NCI-H2171 (cell line): ENCODE data around the gene CLMP.

ENCODE experiments used
- DNase-seq: peaks from one replicate; lab custom pipeline; 2025; lab: John Stamatoyannopoulos, UW

Gene CLMP

DNA sequence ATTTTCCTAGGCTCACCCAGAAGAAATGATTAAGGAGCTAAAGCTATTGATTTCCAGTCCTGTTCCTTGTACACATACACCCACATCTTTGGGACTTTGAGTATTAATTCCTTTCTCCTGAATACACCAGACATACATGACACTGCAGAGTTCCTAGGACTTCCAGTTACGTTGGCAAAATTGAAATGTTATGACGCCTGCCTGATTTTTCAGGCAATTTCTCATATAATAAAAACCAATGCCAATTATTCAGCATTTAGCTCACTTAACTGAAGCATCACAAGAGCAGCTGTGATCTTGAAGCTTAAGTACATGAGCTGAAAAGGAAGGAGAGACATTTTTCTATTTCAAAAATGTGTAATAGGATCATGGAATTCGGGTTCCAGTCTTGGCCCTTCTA lies 4.5 kb downstream of the CLMP start:
- no peak for DNase-seq

DNA sequence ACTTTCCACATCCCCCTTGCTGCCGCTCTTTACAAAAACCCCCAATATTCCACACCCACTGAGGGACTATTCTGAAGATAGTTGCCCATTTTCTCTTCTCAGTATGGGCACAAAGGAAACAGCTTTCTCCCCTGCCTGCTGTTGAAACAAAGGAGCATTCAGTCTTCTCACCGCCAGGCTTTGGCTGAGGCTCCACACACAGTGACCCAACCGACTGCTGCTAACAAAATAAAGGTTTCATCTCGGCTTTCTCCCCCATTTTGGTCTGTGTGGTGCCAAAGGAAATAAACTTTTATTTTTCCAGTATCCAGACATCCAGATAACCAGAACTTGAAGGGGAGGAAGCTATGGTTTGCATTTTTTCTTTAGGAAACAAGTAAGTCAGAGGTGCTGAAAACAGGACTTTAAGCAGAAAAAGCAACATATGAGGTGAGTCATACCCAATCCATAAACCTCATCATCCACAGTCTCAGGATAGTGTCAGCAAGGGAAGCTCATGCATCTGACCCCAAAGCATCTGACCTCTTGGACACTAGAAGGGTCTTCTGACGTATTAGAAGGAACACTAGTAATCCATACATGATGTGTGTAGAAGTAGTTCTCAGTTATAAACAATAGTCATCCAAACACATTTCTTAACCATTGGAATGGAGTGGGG lies 6.4 kb downstream of the CLMP start:
- DNase-seq: no peak

DNA sequence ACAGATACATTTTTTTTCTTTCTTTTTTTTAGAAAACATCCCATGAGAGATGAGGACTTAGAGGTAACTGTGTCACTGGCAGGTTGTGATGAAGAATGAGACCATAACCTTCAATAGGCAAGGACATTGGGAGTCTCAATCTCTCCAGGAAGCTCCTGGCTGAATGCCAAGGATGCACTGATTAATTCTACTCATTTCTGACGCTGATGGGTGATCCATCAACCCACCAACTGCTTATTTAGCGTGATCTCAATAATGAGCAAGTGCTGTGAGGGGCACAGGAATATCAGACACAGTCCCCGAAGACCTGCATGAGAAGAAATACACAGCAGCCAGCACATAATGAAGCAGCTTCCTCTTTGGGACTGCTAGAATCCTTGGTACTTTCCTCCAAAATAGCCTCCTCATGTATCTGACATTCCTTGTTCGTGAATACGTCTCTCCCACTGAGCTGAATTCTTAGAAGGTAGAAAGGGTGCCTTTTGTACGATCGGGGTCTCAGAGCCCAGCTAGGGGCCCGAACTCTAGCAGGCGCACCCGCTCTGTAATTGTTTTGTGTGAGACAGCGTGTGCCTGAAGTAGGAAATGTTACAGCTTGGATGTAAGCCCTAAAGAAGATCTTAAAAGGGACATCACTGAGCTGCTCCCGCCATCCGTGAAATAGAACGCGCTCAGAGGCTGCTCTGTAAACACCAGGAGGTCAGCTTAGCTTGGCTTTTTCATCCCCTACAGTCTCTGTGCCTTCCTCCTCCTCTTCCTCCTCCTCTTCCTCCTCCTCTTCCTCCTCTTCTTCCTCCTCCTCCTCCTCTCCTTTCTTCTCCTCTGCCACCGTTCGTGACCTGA lies 7.2 kb downstream of the CLMP start:
- DNase-seq: no peak

DNA sequence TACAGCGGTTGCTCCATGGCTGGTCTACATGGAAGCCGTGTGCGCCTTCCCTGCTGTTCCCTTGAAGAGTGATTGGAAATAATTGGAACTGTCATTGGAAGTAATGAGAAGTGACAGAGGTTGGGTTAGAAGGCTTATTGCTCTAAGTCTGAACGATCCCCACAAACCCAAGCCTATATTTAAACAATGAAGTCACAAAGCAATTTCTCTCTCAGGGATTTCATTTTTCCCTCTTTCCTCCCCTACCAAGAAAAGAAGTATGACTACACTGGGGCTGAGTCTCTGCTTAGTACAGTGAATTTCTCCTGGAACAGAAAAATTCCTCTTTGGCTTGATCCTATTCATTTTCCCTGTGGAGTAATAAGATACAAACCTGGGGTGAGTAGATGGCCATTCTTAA lies 7.8 kb downstream of the CLMP start:
- no peak for DNase-seq

DNA sequence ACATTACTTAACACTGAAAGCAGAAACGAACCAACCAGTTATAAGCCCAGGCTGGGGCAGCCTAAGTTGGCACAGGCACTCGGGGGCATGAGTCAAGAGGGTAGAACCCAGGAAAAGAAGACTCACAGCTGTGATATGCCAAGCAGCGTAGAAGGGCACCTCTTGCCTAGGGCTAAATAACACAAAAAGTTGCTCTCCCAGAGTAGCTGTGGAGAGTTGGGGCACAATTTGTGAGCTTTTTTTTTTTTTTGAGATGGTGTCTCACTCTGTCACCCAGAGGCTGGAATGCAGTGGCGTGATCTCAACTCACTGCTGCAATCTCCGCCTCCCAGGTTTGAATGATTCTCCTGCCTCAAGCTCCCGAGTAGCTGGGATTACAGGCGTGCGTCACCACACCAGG lies 8.8 kb downstream of the CLMP start:
- DNase-seq: no peak

DNA sequence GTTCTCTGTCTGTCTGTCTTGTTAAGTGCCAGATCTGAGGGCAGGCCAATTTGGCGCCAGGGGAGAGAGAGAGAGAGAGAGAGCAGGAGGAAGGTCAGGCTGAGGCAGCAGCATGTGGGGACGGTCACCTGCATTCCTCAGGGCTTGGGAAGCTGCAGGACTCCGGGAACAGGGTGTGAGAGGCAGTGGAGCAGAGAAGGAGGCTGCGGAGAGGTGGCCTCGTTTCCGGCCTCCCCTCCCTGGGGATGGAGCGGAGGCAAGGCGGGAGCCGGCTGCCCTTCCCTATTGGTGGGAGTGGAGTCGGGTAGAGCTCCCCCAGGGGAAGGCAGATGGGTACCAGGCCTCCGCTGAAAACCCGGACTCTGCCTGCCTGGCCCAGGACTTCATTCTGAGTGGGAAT lies 9.7 kb downstream of the CLMP start:
- DNase-seq: no peak

DNA sequence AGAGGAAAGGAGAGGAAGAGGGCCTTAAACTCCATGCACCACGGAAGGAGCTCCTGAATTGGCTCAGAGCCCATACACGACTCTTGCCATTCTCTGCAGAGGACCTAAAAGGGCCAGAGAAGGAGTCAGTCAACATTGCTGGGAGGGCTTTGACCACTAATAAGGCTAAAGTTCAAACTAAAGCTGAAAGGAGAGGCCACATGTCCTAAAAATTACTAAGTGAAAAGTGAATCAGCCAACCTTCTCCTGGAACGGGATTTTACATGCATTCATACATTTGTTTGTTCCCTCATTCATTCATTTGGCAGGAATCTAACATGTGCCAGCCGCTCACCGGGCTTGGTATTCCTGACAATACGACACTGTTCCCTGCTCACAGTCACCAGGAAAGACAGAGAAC lies 10.5 kb downstream of the CLMP start:
- DNase-seq: no peak

DNA sequence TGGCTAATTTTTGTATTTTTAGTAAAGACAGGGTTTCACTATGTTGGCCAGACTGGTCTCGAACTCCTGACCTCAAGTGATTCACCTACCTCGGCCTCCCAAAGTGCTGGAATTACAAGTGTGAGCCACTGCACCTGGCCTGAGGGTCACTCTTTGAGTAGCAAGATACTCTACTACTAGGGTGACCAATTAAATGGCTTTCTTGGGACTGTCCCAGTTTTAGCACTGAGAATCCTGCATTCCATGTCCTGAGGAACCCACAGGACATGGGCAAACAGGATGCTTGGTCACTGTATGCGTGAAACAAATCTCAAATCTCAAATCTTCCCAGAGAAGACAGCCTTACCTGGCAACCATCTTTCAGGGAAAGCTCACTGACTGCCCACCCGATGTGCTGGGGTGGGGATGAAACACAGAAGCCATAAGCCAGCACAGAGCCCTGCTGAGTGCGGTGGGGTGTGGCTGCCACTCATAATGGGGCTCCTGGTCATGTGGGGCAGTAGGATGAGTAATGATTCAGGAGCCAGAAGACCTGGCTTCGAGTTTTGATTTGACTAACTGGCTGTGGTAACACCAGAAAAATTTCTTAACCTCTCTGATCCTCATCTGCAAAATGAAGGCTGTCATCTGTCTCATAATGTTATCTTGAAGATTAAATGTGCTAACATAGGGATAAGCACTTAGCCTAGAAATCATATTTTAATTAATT lies 11.5 kb downstream of the CLMP start:
- DNase-seq: no peak

DNA sequence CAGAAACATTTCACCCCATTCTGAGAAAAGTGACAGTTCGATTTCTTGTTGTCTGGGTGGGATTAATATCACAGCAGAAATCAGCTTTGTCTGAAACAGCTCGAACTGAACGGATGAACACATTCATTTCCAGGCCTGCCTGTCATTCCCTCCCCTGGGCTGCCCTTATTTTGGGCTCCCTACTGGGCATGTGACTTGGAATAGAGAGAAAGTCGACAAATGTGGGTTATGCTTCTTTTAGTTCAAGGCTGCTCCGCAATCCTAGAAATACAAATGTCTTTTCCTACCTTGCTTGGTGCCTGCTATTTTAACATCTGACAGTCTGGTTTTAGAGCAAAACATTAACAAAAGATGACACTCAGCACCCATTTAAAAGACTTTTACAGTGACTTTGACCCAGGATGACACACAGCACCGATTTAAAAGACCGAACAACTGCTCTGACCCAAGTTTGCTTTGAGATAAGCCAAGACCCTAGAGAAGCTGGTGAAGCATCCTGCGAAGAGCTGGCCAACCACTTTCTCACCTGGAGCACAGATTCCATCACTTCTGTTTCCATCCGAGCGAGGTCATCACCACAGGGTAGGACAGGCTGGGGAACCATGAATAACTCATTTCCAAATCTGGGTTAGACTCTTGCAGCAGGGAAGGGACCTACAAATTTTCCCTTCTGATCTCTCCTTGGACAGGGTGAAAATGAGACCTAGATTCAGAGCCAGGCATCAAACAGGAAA lies 13.1 kb downstream of the CLMP start:
- no peak for DNase-seq

DNA sequence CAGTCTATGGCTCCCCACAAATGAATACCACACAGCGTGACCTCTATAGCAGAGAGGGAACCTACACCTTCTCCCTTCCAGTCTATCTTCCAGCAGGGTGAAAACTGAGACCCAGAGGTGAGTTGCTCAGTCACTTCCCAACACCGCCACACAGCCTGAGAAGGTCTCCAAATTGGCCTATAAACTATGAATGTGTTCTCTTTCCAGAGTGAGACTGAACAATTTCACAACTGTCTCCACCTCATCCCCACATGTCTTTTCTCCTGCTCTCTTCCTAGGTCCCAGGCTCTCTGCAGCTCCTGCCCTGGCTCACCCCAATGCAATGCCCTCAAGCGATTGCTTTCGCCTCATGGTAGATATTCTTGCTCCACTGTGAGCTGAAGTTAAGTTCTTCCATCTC lies 14.0 kb downstream of the CLMP start:
- DNase-seq: no peak

DNA sequence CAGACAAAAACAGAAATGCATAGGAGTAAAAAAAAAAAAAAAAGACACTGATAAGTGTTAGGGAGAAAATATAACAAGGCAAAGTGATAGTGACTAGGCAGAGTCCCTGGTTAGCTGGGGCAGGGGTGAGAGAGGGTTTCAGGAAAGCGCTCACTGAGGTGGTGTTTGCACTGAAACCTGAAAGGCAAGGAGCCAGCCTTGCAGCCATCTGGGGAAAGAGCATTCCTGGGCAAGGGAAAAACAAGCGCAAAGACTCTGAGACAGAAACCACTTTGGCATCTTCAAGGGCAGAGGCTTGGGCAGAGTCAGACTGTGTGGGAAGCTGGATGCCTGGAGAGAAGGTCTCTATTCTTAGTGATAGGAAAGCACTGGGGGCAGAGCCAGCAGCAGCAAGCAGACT lies 14.5 kb downstream of the CLMP start:
- DNase-seq: no peak

DNA sequence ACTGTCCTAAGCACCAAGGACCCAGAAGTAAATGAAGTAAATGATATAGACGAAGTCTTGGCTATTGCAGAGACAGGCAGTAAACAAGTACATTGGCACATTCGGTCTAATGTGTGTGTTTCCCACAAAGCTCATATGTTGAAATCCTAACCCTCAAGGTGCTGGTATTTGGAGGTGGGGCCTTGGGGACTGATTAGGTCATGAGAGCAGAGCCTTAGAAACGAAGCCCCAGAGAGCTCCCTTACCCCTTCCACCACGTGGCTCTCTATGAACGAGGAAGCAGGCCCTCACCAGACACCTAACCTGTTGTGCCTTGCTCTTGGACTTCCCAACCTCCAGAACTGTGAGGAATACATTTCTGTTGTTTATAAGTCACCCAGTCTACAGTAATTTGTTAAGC lies 14.9 kb downstream of the CLMP start:
- DNase-seq: no peak

DNA sequence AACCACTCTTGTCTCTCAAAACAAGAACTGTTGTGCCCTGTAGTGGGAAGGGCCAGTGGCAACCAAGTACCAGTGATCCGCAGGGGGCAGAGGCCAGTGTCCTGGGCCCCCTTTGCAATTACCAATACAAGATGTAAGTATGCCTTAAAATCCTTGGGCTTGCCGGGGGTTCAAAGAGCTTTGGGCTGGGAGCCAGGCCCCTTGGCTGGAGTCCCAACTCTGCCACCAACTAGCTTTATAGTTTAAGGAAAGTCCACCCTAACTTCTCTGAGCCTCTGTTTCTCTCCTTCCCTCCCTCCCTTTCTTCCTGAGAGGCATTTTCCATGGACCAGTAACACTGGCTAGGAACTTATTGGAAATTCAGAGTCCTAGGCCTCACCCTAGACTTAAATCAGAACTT lies 15.5 kb downstream of the CLMP start:
- DNase-seq: no peak

DNA sequence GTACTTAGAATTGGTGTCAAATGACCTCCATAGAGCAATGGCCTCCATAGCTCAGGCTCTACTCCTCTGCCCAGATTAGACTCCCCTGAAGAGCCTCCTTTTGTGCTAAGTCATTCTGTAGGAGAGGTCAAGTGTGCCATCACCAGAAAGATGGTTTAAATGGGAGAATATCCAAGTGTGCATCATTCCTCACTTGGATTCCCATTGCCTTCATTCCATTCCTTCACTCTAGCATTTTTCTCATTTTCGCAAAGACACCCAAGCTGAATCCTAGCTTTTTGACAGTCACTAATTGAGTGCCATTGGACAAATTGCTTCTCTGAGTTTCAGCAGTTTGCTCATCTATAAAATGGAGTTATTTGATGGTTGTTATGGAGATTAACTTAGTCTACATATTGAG lies 16.9 kb downstream of the CLMP start:
- no peak for DNase-seq

DNA sequence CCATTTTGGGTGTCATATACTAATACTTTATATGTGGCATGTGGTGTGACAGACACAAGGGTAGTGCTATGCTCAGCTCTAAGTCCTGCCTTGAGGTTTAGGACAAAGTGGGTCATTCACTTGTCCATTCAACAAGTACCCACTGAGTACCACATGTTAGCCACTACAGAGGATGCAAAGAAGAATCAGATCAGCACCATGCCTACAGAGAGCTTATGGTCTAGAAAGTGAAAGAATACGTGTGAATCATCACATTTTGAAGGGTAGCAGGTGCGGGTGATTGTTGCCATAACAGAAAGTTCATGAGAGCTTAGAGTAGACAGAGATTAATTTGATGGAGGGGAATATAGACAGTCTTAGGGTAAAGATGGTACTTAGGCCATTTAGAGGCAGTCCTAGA lies 18.3 kb downstream of the CLMP start:
- no peak for DNase-seq

DNA sequence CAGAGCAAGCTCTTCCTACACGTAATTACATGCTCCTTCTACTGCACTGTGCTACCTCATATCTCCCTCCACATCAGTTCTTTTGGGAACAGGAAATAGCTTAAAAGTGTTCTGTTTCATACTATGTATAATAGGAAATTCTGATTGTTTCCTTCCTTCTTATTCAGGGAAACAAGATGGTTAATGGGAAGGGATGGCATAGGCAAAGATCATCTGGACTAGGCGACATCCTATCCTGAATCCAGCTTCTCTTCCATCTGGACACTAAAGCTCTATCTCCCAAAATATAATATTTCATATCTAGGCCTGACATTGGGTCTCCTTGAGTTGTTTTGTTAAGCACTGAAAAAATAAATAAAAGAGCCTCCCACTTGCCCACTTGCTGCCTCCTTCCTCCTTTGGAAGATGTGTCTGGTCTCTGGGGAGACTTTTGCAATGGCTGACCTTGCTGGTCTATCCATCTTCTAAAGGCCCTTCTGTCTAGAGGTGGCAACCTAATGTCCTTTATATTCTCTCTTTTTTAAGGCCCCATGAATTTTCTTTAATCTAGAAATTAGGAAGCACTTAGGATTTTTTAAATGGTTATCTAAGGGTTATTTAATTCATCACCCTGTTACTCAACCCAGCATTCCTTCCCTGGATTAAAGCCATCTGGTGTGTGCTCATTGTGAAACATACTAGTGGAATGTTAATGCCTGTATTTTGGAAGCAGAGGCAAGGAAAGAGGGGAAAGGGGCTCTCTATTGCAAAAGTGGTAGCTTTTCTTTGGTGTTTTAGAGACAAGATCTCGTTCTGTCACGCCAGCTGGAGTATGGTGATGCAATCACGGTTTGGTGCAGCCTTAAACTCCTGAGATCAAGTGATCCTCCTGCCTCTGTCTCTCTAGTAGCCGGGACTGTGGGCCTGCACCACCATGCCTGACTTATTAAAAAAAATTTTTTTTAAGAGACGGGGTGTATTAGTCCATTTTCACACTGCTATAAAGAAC lies 20.6 kb downstream of the CLMP start:
- no peak for DNase-seq

DNA sequence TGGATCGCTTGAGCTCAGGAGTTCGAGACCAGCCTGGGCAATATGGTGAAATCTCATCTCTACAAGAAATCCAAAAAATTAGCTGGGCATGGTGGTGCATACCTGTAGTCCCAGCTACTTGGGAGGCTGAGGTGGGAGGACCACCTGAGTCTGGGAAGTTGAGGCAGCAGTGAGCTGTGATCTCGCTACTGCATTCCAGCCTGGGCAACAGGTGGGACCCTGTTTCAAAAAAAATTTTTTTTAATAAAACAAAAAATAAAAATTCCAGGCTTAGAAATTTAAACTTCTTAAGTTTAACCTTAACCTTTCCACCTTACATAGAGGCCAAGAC lies 21.2 kb downstream of the CLMP start:
- DNase-seq: no peak

DNA sequence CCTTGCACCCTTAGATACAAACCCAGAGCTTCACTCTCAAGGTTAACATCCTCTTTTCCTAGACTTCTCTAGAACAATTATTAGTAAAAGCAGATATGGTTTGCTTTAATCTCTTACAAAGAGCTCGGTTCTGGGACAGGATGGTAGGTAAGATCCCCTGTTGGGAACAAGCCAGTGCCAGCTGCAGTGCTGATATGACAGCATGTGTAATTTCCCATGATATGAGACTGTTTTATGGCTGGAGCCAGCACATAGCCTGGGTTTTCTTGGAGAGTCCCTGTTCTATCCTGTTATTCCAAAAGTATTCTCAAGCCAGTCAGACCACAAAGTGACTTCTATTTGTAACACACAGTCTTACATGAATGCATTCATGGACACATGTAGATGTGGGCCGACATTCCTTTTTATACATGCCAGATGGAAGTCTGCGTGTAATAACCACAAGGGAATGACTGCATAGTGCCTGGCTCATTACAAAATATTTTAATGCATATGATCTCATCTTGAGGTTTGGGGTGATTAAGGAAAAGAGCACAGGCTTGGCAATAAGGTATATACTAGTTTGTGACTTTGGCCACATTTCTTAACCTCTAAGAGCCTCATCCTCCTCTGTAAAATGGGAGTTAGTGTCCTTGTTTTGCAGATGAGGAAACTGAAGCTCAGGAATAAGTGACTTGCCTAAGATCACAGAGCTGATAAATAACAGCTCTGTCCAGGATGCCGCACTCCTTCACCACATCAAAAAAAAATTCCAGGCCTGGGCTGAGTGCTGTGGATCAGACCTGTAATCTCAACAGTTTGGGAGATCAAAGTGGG lies 21.8 kb downstream of the CLMP start:
- no peak for DNase-seq

DNA sequence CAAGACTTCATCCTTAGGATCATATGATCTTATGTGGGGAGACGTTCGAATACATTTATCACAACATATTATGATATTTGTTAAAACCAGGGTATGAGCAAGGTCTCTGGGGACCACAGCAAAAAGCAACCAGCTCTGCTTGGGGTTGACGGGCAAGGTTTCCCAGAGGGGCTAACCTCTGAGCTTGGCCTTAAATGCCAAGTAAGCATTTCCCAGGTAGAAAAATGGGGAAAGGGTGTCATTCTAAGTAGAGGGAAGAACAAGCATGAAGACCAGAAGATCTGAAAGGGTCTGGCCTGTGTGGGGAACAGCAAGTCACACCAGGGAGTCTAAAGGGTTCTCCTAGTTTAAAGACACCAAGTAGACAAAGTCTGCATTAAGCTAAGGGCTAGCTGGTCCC lies 24.1 kb downstream of the CLMP start:
- no peak for DNase-seq

DNA sequence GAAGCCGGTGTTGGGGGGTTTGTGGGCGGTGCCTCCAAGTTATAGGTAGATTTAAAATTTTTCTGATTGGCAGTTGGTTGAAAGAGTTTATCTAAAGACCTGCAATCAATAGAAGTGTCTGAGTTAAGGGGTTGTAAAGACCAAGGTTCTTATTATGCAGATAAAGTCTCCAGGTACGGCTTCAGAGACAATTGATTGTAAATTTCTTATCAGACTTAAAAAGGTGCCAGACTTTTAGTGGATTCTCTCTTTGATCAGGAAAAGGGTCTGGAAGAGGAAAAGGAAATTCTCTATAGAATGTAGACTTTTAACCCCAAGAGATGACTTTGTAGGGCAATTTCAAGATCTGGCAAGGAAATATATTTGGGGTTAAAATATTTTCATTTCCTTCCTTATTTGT lies 25.2 kb downstream of the CLMP start:
- DNase-seq: no peak
